Left ventricle myocardium inferior (tissue), 1 donor: ENCODE results near the gene SLC38A10. TPM values are rescaled to one million over a fixed set of nuclear protein-coding genes. Genes with fewer than 3 reads are reported as not detected.
"Not testable (repeated sequence)": the region's sequence is repeated elsewhere in the genome, so short reads cannot be mapped to it uniquely, and the experiment has no call there.

ENCODE experiments used
- DNase-seq: peaks from one replicate; pipeline ENCODE4 v3.0.0-alpha.2; 2020
- H3K27ac ChIP-seq: fragments of 200-600 bp; replicated peaks from 2 replicates; pipeline ENCODE4 v1.8.0; 2021
- H3K27me3 ChIP-seq: fragments of 200-600 bp; 2 replicates; pipeline ENCODE4 v1.8.0; 2021; ENCODE audit warnings: low read depth
- H3K36me3 ChIP-seq: fragments of 200-600 bp; 2 replicates; pipeline ENCODE4 v1.8.0; 2021
- H3K4me1 ChIP-seq: fragments of 200-600 bp; 2 replicates; pipeline ENCODE4 v1.8.0; 2021
- H3K4me3 ChIP-seq: fragments of 200-600 bp; 2 replicates; pipeline ENCODE4 v1.8.0; 2021; ENCODE audit warnings: mild to moderate bottlenecking, moderate library complexity
- H3K9me3 ChIP-seq: fragments of 200-600 bp; replicated peaks from 2 replicates; pipeline ENCODE4 v1.8.0; 2021
- CTCF ChIP-seq: fragments of 200-600 bp; IDR thresholded peaks from 2 replicates; pipeline ENCODE4 v1.8.0; 2021; ENCODE audit warnings: antibody characterized with exemption, mild to moderate bottlenecking, borderline replicate concordance
- intact Hi-C: fragments of 100-400 bp; cut with micrococcal nuclease; formaldehyde crosslinking; loops from one replicate; pipeline ENCODE4 v1.11.0; 2022
- total RNA-seq: library from RNA; stranded (reverse); fragmentation: NEBNext Ultra II Directional; extraction: Animal tissue kit (Norgen Biotek cat#: 25700); gene quantifications from one replicate; pipeline ENCODE4 v1.2.1, GENCODE V29; 2021
- donor health status: DM: no; HTN: yes; CAD: no; lungs with severe emphysema.

Gene SLC38A10
- total RNA-seq, 1 donor from 2014 or later, result 50.1 TPM

- no peaks in the 10 kb centered on the region for H3K27me3 ChIP-seq
- DNase-seq, result no peak
- TF ChIP-seq CTCF, result no peak
- no peaks in the 10 kb centered on the region for H3K4me1 ChIP-seq
- no peak overlapping the region for H3K27ac ChIP-seq
- H3K9me3 ChIP-seq, result peaks cover 8% of the 10 kb centered on the region
- H3K36me3 ChIP-seq, result peaks cover 44% of the 10 kb centered on the region
- no peak overlapping the region for H3K4me3 ChIP-seq
- intact Hi-C loops, result no loop called here
Observed at GRCh38 chr17:81229666-81229920, 65.5 kb downstream of the SLC38A10 start.

DNA sequence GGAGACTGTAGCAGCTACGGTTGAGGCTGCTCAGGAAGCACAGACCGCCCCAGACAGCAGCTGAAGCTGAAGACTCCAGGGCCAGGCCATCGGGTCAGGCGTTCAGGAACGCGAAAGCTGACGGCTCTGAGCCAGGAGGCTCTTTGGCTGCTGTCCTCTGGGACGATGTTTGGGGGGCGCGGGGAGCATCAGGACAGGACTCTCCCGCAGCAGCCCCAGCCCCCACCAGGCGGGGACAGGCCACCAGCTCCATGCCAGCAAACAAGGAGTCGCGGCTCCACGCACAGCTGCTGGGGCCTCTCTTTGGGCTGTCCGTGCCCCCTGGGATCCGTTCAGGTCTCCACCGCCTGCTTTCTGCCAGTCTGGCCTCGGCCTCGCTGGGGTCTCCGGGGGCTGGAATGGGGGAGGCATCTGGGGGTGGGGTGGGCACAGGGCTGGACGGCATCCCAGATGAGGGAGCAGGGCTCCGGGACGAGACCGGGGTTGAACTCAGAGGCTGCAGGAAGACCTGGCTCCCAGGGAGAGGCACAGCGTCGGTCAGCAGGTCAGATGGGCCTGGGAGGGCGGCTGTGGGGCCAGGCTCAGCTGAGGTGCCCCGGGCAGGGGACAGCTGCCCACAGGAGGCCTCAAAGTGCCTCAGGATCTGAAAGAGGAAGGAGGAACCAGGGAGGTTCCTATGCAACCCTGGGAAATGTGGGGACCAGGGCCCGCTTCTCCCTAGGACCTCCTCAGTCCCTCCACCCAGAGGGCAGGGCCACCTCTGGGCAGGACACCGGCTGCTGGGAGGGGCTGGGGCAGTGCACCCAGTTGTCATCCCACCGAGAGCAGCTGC lies 66.1 kb downstream of the SLC38A10 start:
- no peak for DNase-seq
- TF ChIP-seq CTCF, result no peak
- Histone ChIP-seq H3K27ac (no peak overlapping the region), H3K27me3 (no peaks in the 10 kb centered on the region), H3K9me3 (peaks cover 8% of the 10 kb centered on the region), H3K36me3 (peaks cover 44% of the 10 kb centered on the region), H3K4me3 (no peak overlapping the region), H3K4me1 (no peaks in the 10 kb centered on the region)
- intact Hi-C loops, result no loop called here

GRCh38 chr17:81228420-81228819 lies 66.7 kb downstream of the SLC38A10 start:
- Histone ChIP-seq H3K27ac (no peak overlapping the region), H3K36me3 (peaks cover 40% of the 10 kb centered on the region), H3K4me1 (peaks cover 5% of the 10 kb centered on the region), H3K4me3 (no peak overlapping the region), H3K27me3 (no peaks in the 10 kb centered on the region), H3K9me3 (peaks cover 8% of the 10 kb centered on the region)
- intact Hi-C loops, result no loop called here
- DNase-seq, result no peak
- TF ChIP-seq CTCF, result no peak

DNA sequence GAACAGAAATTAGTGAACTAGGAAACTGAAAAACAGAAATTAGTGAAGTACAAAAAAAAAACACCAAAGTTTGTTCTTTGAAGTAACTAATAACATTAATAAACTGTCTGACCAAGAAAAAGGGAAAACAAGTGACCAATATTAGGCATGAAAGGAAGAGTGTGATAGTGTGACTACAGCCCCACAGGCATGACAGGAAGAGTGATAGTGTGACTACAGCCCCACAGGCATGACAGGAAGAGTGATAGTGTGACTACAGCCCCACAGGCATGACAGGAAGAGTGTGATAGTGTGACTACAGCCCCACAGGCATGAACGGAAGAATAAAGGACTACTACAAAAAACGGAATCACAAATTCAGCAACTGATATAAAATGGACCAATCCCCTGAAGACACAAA lies 67.5 kb downstream of the SLC38A10 start:
- H3K4me3 ChIP-seq, H3K27ac ChIP-seq, intact Hi-C loops, H3K9me3 ChIP-seq, H3K27me3 ChIP-seq, H3K4me1 ChIP-seq, DNase-seq: not testable (repeated sequence)
- peaks cover 32% of the 10 kb centered on the region for H3K36me3 ChIP-seq

GRCh38 chr17:81223762-81224130 lies 71.4 kb downstream of the SLC38A10 start:
- Histone ChIP-seq H3K27me3 (no peaks in the 10 kb centered on the region), H3K4me1 (peaks cover 26% of the 10 kb centered on the region), H3K36me3 (peaks cover 10% of the 10 kb centered on the region), H3K4me3 (peak overlapping the region; percentile 89), H3K27ac (peak overlapping the region; percentile 3), H3K9me3 (peaks cover 8% of the 10 kb centered on the region)
- intact Hi-C loops, result no loop called here
- no peak for TF ChIP-seq CTCF
- no peak for DNase-seq

DNA sequence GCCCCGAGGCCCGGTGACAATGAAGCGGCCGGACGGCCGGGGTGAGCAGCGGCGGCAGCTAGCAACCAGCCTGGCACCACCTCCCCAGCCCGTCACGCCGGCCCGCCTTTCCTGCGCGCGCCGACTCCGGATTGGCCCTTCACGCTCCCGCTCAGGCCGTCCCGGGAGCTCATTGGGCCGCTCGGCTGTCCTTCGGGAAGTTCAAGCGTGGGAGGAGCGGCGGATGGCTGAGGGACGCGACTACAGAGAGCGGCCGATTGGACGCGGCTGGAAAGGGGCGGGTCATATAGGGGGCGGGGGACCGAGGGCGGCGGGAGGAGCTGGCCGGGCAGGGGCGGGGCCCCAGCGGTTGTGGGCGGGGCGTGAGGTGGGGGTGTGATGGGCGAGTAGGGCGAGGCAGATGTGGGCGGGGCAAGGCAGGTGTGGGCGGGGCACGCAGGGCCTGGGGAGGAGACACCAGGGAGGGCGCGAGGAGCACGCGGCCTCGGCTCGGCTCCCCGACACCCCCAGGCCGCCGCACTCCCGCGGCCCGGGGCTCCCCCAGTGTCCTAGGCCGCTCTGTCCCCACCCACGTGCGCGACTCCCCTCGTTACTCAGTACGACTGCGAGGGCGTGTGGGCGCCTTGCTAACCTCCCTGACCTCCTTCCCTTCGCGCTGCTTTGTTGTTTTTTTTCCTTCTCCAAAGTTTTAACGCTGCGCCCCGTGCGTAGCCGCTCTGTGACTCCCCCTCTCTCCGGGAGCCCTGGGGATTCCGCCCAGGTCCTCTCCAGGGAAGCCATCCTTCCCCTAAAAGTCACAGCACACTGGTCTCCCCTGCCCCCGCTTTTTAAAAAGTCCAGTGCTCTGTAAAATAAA lies 72.0 kb downstream of the SLC38A10 start, which contains the start of gene CEP131:
Gene CEP131 (minus strand): TSS at position 60 of the 856 bp plus-strand sequence. CDS start 2,909 bp downstream, outside the sequence.
- Histone ChIP-seq H3K4me1 (peaks cover 26% of the 10 kb centered on the region), H3K27me3 (no peaks in the 10 kb centered on the region), H3K36me3 (peaks cover 13% of the 10 kb centered on the region), H3K27ac (peak within 1 kb of the TSS; percentile 41), H3K4me3 (peak within 1 kb of the TSS; percentile 89), H3K9me3 (peaks cover 8% of the 10 kb centered on the region)
- intact Hi-C loops, result no loop called here
- TF ChIP-seq CTCF, result no peak
- peak; percentile 100 for DNase-seq
